SK-N-SH (cell line): Measurements from ENCODE around the gene LECT2. TPM values are rescaled to one million over a fixed set of nuclear protein-coding genes. Genes with fewer than 3 reads are reported as not detected.

Experiments
- CTCF ChIA-PET: fragments of 300-600, 350-600 bp; formaldehyde crosslinking; extraction: SDS; loops from one replicate; lab custom pipeline; 2021; lab: Yijun Ruan, JAX
- POLR2A ChIA-PET: fragments of 350-600 bp; sonication (Branson Sonifier 250); formaldehyde crosslinking; extraction: SDS; loops from one replicate; lab custom pipeline; 2020; ENCODE audit warnings: antibody characterized with exemption, inconsistent platforms; lab: Yijun Ruan, JAX
- DNase-seq: peaks from one replicate; pipeline ENCODE4 v3.0.0; 2012
- H2AFZ ChIP-seq: fragments of 200-600 bp; sonication (generic); 2 replicates; pipeline ENCODE4 v1.8.1; 2016; ENCODE audit warnings: antibody characterized with exemption, mild to moderate bottlenecking, low read depth
- H3F3A ChIP-seq: fragments of 200-600 bp; sonication (generic); replicated peaks from 2 replicates; pipeline ENCODE3; 2016; ENCODE audit warnings: antibody characterized with exemption, mild to moderate bottlenecking; ENCODE audit not compliant: insufficient read depth
- H3K27ac ChIP-seq, 2 experiments: fragments of 200-500 bp in 1 of 2; fragments of 200-600 bp in 1 of 2; sonication (Bioruptor generic) in 1 of 2; sonication (generic), shearing (Covaris generic) in 1 of 2; 2 replicates each; pipeline versions ENCODE4 v1.5.1 to v1.6.1; 2014 to 2016; ENCODE audit warnings: low read depth in 2 of 2, inconsistent platforms in 1 of 2, low read length in 1 of 2, mild to moderate bottlenecking in 1 of 2, mixed read lengths in 1 of 2
- H3K27me3 ChIP-seq: fragments of 200-600 bp; sonication (generic), shearing (Covaris generic); 2 replicates; pipeline ENCODE4 v1.6.1; 2016; ENCODE audit warnings: mixed run types; ENCODE audit not compliant: insufficient read depth
- H3K36me3 ChIP-seq, 2 experiments: fragments of 200-500 bp in 1 of 2; fragments of 200-600 bp in 1 of 2; sonication (Bioruptor generic) in 1 of 2; sonication (generic) in 1 of 2; replicated peaks in 1 of 2; 2 replicates each; pipeline versions ENCODE3 to v1.5.1; 2014 to 2016; ENCODE audit warnings: low read length in 1 of 2, mild to moderate bottlenecking in 1 of 2; ENCODE audit not compliant: insufficient read depth in 2 of 2, control insufficient read depth in 1 of 2
- H3K4me1 ChIP-seq, 2 experiments: fragments of 200-500 bp in 1 of 2; fragments of 200-600 bp in 1 of 2; sonication (Bioruptor generic) in 1 of 2; sonication (generic), shearing (Covaris generic) in 1 of 2; 2 replicates each; pipeline versions ENCODE4 v1.5.1 to v1.6.1; 2014 to 2016; ENCODE audit warnings: low read depth in 1 of 2, low read length in 1 of 2, mixed run types in 1 of 2; ENCODE audit not compliant: insufficient read depth in 2 of 2, control insufficient read depth in 1 of 2
- H3K4me2 ChIP-seq: fragments of 200-600 bp; sonication (generic), shearing (Covaris generic); 2 replicates; pipeline ENCODE4 v1.6.1; 2017; ENCODE audit warnings: mixed run types
- H3K4me3 ChIP-seq, 2 experiments: fragments of 200-500 bp in 1 of 2; fragments of 200-600 bp in 1 of 2; sonication (Bioruptor generic) in 1 of 2; sonication (generic), shearing (Covaris generic) in 1 of 2; 2 replicates each; pipeline versions ENCODE4 v1.5.1 to v1.8.1; 2014 to 2016; ENCODE audit warnings: low read depth in 2 of 2, inconsistent platforms in 1 of 2, low read length in 1 of 2, mild to moderate bottlenecking in 1 of 2, mixed read lengths in 1 of 2, moderate library complexity in 1 of 2
- H3K79me2 ChIP-seq: fragments of 200-600 bp; sonication (generic); 2 replicates; pipeline ENCODE4 v1.8.1; 2017; ENCODE audit warnings: mild to moderate bottlenecking; ENCODE audit not compliant: insufficient read depth
- H3K9ac ChIP-seq: fragments of 200-600 bp; sonication (generic); 2 replicates; pipeline ENCODE4 v1.6.1; 2017; ENCODE audit warnings: mixed run types
- H3K9me2 ChIP-seq: fragments of 200-600 bp; sonication (generic); 2 replicates; pipeline ENCODE4 v1.6.1; 2017; ENCODE audit warnings: mixed run types
- H3K9me3 ChIP-seq: fragments of 200-600 bp; sonication (generic); 2 replicates; pipeline ENCODE4 v1.6.1; 2017; ENCODE audit warnings: mixed run types, mild to moderate bottlenecking, moderate library complexity
- H4K20me1 ChIP-seq: fragments of 200-600 bp; sonication (generic); 2 replicates; pipeline ENCODE4 v1.6.1; 2017; ENCODE audit warnings: mild to moderate bottlenecking, mixed run types; ENCODE audit not compliant: insufficient read depth
- CHD2 ChIP-seq: fragments of 150-350 bp; IDR thresholded peaks from 2 replicates; pipeline ENCODE4 v1.6.1; 2018; ENCODE audit warnings: low read length; ENCODE audit not compliant: partially characterized antibody
- FOXJ3 ChIP-seq: sonication (generic); formaldehyde crosslinking; IDR thresholded peaks from 2 replicates; pipeline ENCODE4 v1.5.1; 2020; ENCODE audit warnings: mild to moderate bottlenecking, missing genetic modification reagents
- FOXM1 ChIP-seq: IDR thresholded peaks from 2 replicates; pipeline ENCODE4 v1.4.0; 2012; ENCODE audit warnings: low read depth, mild to moderate bottlenecking
- GABPA ChIP-seq: IDR thresholded peaks from 2 replicates; pipeline ENCODE4 v1.4.0; 2012; ENCODE audit warnings: low read depth, mild to moderate bottlenecking
- JUND ChIP-seq: IDR thresholded peaks from 2 replicates; pipeline ENCODE4 v1.4.0; 2012
- POLR2AphosphoS5 ChIP-seq: IDR thresholded peaks from 2 replicates; pipeline ENCODE4 v1.6.1; 2012; ENCODE audit warnings: low read depth, low read length
- SIN3A ChIP-seq: IDR thresholded peaks from 2 replicates; pipeline ENCODE4 v1.6.1; 2012; ENCODE audit warnings: low read depth, mild to moderate bottlenecking, low read length, moderate library complexity, borderline replicate concordance
- WGBS: methylation state at CpG from one replicate; pipeline ENCODE4 v1.1.6; 2017; ENCODE audit warnings: low lambda C conversion rate; 5-methylcytosine and 5-hydroxymethylcytosine counted together
- polyA plus RNA-seq, 3 experiments: library from polyadenylated mRNA; depleted of rRNA; stranded (reverse); fragments of >200 nt; gene quantifications; 2 replicates each; pipeline ENCODE4 v1.2.3, GENCODE V29; 2012
- TF ChIP-seq, protein P1 (sequence below): fragments of 150-350 bp; IDR thresholded peaks from 2 replicates; pipeline ENCODE4 v1.6.1; 2016; ENCODE audit warnings: mild to moderate bottlenecking, low read depth, low read length
- TF ChIP-seq, protein P2 (sequence below): IDR thresholded peaks from 2 replicates; pipeline ENCODE4 v1.4.0; 2012; ENCODE audit warnings: low read depth, borderline replicate concordance
- TF ChIP-seq, protein P3 (sequence below): IDR thresholded peaks from 2 replicates; pipeline ENCODE4 v1.6.1; 2012; ENCODE audit warnings: mild to moderate bottlenecking, low read depth, low read length, moderate library complexity
- TF ChIP-seq, protein P4 (sequence below): fragments of 200-600 bp; sonication (generic); IDR thresholded peaks from 2 replicates; pipeline ENCODE4 v1.6.1; 2017; ENCODE audit warnings: antibody characterized with exemption, mild to moderate bottlenecking, moderate library complexity
- TF ChIP-seq, protein P5 (sequence below): IDR thresholded peaks from 2 replicates; pipeline ENCODE4; 2012

The LECT2 gene
- polyA plus RNA-seq, 1 of the 3 experiments (the other 2 are of a cell fraction), result 0.18 TPM

DNA sequence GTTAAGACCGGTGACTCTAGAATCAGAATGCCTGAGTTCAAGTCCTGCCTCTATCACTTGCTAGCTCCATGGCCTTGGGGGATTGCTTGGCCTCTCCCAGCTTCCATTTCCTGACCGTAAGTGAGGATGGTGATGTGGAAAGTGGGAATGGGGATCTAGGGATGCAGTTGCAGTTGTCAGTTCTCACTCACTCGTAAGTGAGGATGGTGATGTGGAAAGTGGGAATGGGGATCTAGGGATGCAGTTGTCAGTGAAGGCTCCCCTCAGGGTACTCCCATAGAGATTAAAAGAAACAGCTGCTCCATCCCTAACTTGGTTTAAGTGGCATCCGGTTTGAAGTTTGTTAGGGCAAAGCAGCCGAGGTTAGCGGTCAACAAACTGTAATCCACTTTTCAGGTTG lies 56.1 kb downstream of the LECT2 start:
- ChIA-PET POLR2A (no interaction called here), CTCF (interaction anchor here (0.7 to 2.5 kb wide), 5 partner anchors 12 to 313 kb away, joined by 3 to 9 read pairs (median 3); no protein-coding TSS in a partner anchor)
- no peak overlapping the region for H3K9ac ChIP-seq
- no peaks in the 10 kb centered on the region; the same call in 1 of the 2 replicates for H3K27me3 ChIP-seq
- TF ChIP-seq, protein P1, sequence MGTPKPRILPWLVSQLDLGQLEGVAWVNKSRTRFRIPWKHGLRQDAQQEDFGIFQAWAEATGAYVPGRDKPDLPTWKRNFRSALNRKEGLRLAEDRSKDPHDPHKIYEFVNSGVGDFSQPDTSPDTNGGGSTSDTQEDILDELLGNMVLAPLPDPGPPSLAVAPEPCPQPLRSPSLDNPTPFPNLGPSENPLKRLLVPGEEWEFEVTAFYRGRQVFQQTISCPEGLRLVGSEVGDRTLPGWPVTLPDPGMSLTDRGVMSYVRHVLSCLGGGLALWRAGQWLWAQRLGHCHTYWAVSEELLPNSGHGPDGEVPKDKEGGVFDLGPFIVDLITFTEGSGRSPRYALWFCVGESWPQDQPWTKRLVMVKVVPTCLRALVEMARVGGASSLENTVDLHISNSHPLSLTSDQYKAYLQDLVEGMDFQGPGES, result no peak
- no peak for TF ChIP-seq FOXM1
- no peak for TF ChIP-seq CHD2
- TF ChIP-seq, protein P2, sequence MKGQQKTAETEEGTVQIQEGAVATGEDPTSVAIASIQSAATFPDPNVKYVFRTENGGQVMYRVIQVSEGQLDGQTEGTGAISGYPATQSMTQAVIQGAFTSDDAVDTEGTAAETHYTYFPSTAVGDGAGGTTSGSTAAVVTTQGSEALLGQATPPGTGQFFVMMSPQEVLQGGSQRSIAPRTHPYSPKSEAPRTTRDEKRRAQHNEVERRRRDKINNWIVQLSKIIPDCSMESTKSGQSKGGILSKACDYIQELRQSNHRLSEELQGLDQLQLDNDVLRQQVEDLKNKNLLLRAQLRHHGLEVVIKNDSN, result no peak
- TF ChIP-seq, protein P3, sequence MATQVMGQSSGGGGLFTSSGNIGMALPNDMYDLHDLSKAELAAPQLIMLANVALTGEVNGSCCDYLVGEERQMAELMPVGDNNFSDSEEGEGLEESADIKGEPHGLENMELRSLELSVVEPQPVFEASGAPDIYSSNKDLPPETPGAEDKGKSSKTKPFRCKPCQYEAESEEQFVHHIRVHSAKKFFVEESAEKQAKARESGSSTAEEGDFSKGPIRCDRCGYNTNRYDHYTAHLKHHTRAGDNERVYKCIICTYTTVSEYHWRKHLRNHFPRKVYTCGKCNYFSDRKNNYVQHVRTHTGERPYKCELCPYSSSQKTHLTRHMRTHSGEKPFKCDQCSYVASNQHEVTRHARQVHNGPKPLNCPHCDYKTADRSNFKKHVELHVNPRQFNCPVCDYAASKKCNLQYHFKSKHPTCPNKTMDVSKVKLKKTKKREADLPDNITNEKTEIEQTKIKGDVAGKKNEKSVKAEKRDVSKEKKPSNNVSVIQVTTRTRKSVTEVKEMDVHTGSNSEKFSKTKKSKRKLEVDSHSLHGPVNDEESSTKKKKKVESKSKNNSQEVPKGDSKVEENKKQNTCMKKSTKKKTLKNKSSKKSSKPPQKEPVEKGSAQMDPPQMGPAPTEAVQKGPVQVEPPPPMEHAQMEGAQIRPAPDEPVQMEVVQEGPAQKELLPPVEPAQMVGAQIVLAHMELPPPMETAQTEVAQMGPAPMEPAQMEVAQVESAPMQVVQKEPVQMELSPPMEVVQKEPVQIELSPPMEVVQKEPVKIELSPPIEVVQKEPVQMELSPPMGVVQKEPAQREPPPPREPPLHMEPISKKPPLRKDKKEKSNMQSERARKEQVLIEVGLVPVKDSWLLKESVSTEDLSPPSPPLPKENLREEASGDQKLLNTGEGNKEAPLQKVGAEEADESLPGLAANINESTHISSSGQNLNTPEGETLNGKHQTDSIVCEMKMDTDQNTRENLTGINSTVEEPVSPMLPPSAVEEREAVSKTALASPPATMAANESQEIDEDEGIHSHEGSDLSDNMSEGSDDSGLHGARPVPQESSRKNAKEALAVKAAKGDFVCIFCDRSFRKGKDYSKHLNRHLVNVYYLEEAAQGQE, result no peak
- TF ChIP-seq, protein P4, sequence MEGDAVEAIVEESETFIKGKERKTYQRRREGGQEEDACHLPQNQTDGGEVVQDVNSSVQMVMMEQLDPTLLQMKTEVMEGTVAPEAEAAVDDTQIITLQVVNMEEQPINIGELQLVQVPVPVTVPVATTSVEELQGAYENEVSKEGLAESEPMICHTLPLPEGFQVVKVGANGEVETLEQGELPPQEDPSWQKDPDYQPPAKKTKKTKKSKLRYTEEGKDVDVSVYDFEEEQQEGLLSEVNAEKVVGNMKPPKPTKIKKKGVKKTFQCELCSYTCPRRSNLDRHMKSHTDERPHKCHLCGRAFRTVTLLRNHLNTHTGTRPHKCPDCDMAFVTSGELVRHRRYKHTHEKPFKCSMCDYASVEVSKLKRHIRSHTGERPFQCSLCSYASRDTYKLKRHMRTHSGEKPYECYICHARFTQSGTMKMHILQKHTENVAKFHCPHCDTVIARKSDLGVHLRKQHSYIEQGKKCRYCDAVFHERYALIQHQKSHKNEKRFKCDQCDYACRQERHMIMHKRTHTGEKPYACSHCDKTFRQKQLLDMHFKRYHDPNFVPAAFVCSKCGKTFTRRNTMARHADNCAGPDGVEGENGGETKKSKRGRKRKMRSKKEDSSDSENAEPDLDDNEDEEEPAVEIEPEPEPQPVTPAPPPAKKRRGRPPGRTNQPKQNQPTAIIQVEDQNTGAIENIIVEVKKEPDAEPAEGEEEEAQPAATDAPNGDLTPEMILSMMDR, result no peak
- no peak for TF ChIP-seq FOXJ3
- TF ChIP-seq POLR2AphosphoS5, result no peak
- no peak for TF ChIP-seq JUND
- TF ChIP-seq, protein P5, sequence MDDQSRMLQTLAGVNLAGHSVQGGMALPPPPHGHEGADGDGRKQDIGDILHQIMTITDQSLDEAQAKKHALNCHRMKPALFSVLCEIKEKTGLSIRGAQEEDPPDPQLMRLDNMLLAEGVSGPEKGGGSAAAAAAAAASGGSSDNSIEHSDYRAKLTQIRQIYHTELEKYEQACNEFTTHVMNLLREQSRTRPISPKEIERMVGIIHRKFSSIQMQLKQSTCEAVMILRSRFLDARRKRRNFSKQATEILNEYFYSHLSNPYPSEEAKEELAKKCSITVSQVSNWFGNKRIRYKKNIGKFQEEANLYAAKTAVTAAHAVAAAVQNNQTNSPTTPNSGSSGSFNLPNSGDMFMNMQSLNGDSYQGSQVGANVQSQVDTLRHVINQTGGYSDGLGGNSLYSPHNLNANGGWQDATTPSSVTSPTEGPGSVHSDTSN, result no peak
- no peak for TF ChIP-seq GABPA
- no peak for TF ChIP-seq SIN3A
- no peaks in the 10 kb centered on the region for H4K20me1 ChIP-seq
- H3K27ac ChIP-seq, result no peak overlapping the region
- peaks cover 0 to 8% of the 10 kb centered on the region in 2 experiments; a peak in 1 of 4 replicates for H3K4me1 ChIP-seq
- no peak for DNase-seq
- no peak overlapping the region for H3K4me2 ChIP-seq
- H3K36me3 ChIP-seq, result no peaks in the 10 kb centered on the region
- no peaks in the 10 kb centered on the region for H3K79me2 ChIP-seq
- 78% methylated on average over 6 of the region's 6 CpGs for WGBS
- no peaks in the 10 kb centered on the region for H3F3A ChIP-seq
- no peak overlapping the region for H3K4me3 ChIP-seq
- H3K9me3 ChIP-seq, result no peaks in the 10 kb centered on the region
- H3K9me2 ChIP-seq, result no peaks in the 10 kb centered on the region
- H2AFZ ChIP-seq, result no peak overlapping the region

Other genes with a start within 250 kb of the LECT2 start
- gene SLC25A48, start 120.3 kb downstream of the LECT2 start, polyA plus RNA-seq (2012; rRNA removed), result 0.18 and 0.23 TPM in 2 replicates
- gene IL9, start 59.1 kb downstream of the LECT2 start, polyA plus RNA-seq (2012; rRNA removed), result not detected in 2 replicates
- 2,247 and 2,678 TPM in 2 replicates for gene TGFBI, start 74.0 kb upstream of the LECT2 start, polyA plus RNA-seq (2012; rRNA removed)
- 26.9 and 36.1 TPM in 2 replicates for gene SMAD5, start 177.9 kb upstream of the LECT2 start, polyA plus RNA-seq (2012; rRNA removed)
- 0.11 and 0.25 TPM in 2 replicates for gene SMIM32, start 238.2 kb upstream of the LECT2 start, polyA plus RNA-seq (2012; rRNA removed)